K562 (cell line): ENCODE data around the gene NGRN. TPM values are rescaled to one million over a fixed set of nuclear protein-coding genes. Genes with fewer than 3 reads are reported as not detected.
A peak's percentile ranks its signal among the peaks of the same experiment; 100 is the strongest.

Source experiments
- DPF2 ChIP-seq: fragments of 450-650 bp; IDR thresholded peaks from 2 replicates; pipeline ENCODE4 v1.6.1; 2016
- EP300 ChIP-seq: IDR thresholded peaks from 2 replicates; pipeline ENCODE4 v1.6.1; 2012; ENCODE audit warnings: low read length, improper control_type of control experiment
- EP400 ChIP-seq: fragments of 450-650 bp; IDR thresholded peaks from 2 replicates; pipeline ENCODE4 v1.6.1; 2017; ENCODE audit warnings: antibody characterized with exemption, mild to moderate bottlenecking, moderate library complexity
- L3MBTL2 ChIP-seq: fragments of 450-650 bp; IDR thresholded peaks from 2 replicates; pipeline ENCODE4 v1.6.1; 2016; ENCODE audit warnings: mild to moderate bottlenecking, moderate library complexity
- MTA3 ChIP-seq: fragments of 450-650 bp; formaldehyde crosslinking; IDR thresholded peaks from 2 replicates; pipeline ENCODE4 v1.6.1; 2017; ENCODE audit warnings: mild to moderate bottlenecking, borderline replicate concordance
- MYNN ChIP-seq, 2 experiments: sonication (generic); formaldehyde crosslinking in 1 of 2; IDR thresholded peaks; 2 replicates each; pipeline versions ENCODE4 v1.5.0 to v1.6.1; 2016 to 2020; ENCODE audit warnings: antibody characterized with exemption in 1 of 2, missing genetic modification reagents in 1 of 2
- NR2C1 ChIP-seq, 2 experiments: fragments of 450-650 bp; IDR thresholded peaks; 2 replicates each; pipeline ENCODE4 v1.6.1; 2017; ENCODE audit warnings: mild to moderate bottlenecking in 2 of 2, antibody characterized with exemption in 1 of 2, inconsistent platforms in 1 of 2, missing compliant biosample characterization in 1 of 2, missing genetic modification characterization in 1 of 2
- RAD21 ChIP-seq, 2 experiments: fragments of 250-450 bp in 1 of 2; fragments of 450-650 bp in 1 of 2; sonication (Bioruptor Pico) in 1 of 2; formaldehyde crosslinking in 1 of 2; IDR thresholded peaks in 1 of 2; conservative IDR thresholded peaks in 1 of 2; 2 replicates each; pipeline versions ENCODE4 v1.4.0 to v1.8.0; 2020 to 2022; ENCODE audit warnings: mild to moderate bottlenecking in 2 of 2, moderate library complexity in 1 of 2
- RB1 ChIP-seq: fragments of 450-650 bp; IDR thresholded peaks from 2 replicates; pipeline ENCODE4 v1.6.1; 2017; ENCODE audit warnings: low read depth, mild to moderate bottlenecking
- SMC3 ChIP-seq: conservative IDR thresholded peaks from 2 replicates; pipeline ENCODE4 v1.6.1; 2011; ENCODE audit warnings: low read depth, low read length, improper control_type of control experiment; ENCODE audit not compliant: insufficient read depth
- TBL1XR1 ChIP-seq, 2 experiments: IDR thresholded peaks; 2 replicates each; pipeline ENCODE4 v1.6.1; 2012; ENCODE audit warnings: improper control_type of control experiment in 2 of 2, low read length in 2 of 2, mild to moderate bottlenecking in 1 of 2
- ZNF224 ChIP-seq: sonication (generic); formaldehyde crosslinking; IDR thresholded peaks from 2 replicates; pipeline ENCODE4 v1.8.0; 2022; ENCODE audit warnings: mild to moderate bottlenecking, missing genetic modification reagents
- ZNF395 ChIP-seq: fragments of 200-800 bp; sonication (Bioruptor generic); IDR thresholded peaks from 2 replicates; pipeline ENCODE4 v1.6.1; 2017; ENCODE audit warnings: missing genetic modification characterization, missing compliant biosample characterization
- ZNF699 ChIP-seq: fragments of 250-450 bp; sonication (Bioruptor Pico); IDR thresholded peaks from 2 replicates; pipeline ENCODE4 v1.8.0; 2021; ENCODE audit warnings: mild to moderate bottlenecking, moderate library complexity; ENCODE audit not compliant: insufficient replicate concordance
- polyA plus RNA-seq, 8 experiments: library from polyadenylated mRNA; depleted of rRNA in 4 of 8; stranded (reverse) in 5 of 8; unstranded in 3 of 8; fragments of >200 nt; fragmentation: Nextera tagmentation in 2 of 8; fragmentation: Illumina TruSeq in 1 of 8; extraction: Ambion mirVana in 2 of 8; extraction: Trizol in 1 of 8; gene quantifications; 2 replicates each; pipeline versions ENCODE4 v1.2.1 to v1.2.3, GENCODE V29; 2011 to 2014; ENCODE audit warnings: inconsistent platforms in 1 of 8, missing spikeins in 1 of 8
- total RNA-seq, 7 experiments: library from RNA; depleted of rRNA in 6 of 7; stranded (reverse); fragments of >200 nt in 6 of 7; fragmentation: Illumina TruSeq in 2 of 7; extraction: Trizol in 2 of 7; gene quantifications; 2 replicates each; pipeline versions ENCODE4 v1.2.1 to v1.2.3, GENCODE V29; 2011 to 2021; ENCODE audit warnings: low replicate concordance in 1 of 7
- TF ChIP-seq, protein P1 (sequence below), 2 experiments: fragments of 450-650 bp; formaldehyde crosslinking in 1 of 2; IDR thresholded peaks; 2 replicates each; pipeline versions ENCODE4 v1.4.0 to v1.6.1; 2014 to 2020; ENCODE audit warnings: mild to moderate bottlenecking in 2 of 2, borderline replicate concordance in 1 of 2, low read depth in 1 of 2
- TF ChIP-seq, protein P2 (sequence below), 2 experiments: fragments of 450-650 bp; conservative IDR thresholded peaks; 2 replicates each; pipeline ENCODE4 v1.6.1; 2017; ENCODE audit warnings: mild to moderate bottlenecking in 2 of 2, moderate library complexity in 2 of 2

The NGRN gene
- total and polyA plus RNA-seq, 9 of the 15 experiments (the other 6 are each of a cell fraction or from before 2014, with no cell fraction given) = 14.0 to 73.4 (median 60.0) TPM

DNA sequence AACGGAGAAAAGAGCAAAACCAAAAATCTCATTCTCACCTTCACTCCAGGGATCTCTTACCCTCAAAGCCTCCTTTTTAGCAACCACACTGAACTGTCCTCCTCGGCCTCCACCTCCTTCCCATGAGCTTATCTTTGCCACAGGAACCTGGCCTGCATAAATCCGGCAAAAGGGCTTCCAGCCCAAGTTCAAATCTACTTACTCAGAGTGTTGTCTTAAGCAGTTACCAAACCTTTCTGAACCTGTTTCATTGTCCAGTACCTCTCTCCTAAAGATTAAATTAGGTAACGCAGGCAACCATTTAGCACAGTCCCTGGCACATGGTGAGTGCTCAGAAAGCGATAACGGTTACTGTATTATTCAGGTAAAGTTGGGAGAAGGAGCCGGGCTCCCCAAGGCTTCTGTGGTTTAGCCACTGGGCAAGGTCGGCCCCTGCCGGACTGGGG, 32.5 kb upstream of the NGRN start (continued):
- TF ChIP-seq, protein P1, sequence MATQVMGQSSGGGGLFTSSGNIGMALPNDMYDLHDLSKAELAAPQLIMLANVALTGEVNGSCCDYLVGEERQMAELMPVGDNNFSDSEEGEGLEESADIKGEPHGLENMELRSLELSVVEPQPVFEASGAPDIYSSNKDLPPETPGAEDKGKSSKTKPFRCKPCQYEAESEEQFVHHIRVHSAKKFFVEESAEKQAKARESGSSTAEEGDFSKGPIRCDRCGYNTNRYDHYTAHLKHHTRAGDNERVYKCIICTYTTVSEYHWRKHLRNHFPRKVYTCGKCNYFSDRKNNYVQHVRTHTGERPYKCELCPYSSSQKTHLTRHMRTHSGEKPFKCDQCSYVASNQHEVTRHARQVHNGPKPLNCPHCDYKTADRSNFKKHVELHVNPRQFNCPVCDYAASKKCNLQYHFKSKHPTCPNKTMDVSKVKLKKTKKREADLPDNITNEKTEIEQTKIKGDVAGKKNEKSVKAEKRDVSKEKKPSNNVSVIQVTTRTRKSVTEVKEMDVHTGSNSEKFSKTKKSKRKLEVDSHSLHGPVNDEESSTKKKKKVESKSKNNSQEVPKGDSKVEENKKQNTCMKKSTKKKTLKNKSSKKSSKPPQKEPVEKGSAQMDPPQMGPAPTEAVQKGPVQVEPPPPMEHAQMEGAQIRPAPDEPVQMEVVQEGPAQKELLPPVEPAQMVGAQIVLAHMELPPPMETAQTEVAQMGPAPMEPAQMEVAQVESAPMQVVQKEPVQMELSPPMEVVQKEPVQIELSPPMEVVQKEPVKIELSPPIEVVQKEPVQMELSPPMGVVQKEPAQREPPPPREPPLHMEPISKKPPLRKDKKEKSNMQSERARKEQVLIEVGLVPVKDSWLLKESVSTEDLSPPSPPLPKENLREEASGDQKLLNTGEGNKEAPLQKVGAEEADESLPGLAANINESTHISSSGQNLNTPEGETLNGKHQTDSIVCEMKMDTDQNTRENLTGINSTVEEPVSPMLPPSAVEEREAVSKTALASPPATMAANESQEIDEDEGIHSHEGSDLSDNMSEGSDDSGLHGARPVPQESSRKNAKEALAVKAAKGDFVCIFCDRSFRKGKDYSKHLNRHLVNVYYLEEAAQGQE (IDR thresholded peaks at IDR 0.05; ENCODE audit: borderline replicate concordance) = peak; percentile 59
- TF ChIP-seq, protein P1 (CRISPR knock-in tag; IDR thresholded peaks at IDR 0.05; ENCODE audit: low read depth) = no peak
- TF ChIP-seq EP400 (0 out of 2 replicates have a peak, but pooled peaks have one; percentile 64), EP300 (no peak), TBL1XR1 (IDR thresholded peaks at IDR 0.05; ENCODE audit: low read length in 2 of 2) (no peak), DPF2 (peak; percentile 55), ZNF395 (0 out of 2 replicates have a peak, but pooled peaks have one; percentile 34), RAD21 (CRISPR knock-in tag; conservative IDR thresholded peaks at IDR 0.05 in 1 of 2, IDR thresholded peaks at IDR 0.05 in 1 of 2) (peak; percentile 55 to 60), ZNF224 (CRISPR knock-in tag) (no peak), RB1 (peak; percentile 40; the same call in 1 of the 2 replicates), L3MBTL2 (no peak; the same call in 1 of the 2 replicates), MTA3 (0 out of 2 replicates have a peak, but pooled peaks have one; percentile 19), NR2C1 (IDR thresholded peaks at IDR 0.05) (peak; percentile 66; the same call in 1 of the 2 replicates), NR2C1 (tag; IDR thresholded peaks at IDR 0.05) (no peak), ZNF699 (no peak), SMC3 (0 out of 2 replicates have a peak, but pooled peaks have one; percentile 9), MYNN (IDR thresholded peaks at IDR 0.05) (0 out of 2 replicates have a peak, but pooled peaks have one; percentile 60), MYNN (CRISPR knock-in tag; IDR thresholded peaks at IDR 0.05) (no peak)
- TF ChIP-seq, protein P2, sequence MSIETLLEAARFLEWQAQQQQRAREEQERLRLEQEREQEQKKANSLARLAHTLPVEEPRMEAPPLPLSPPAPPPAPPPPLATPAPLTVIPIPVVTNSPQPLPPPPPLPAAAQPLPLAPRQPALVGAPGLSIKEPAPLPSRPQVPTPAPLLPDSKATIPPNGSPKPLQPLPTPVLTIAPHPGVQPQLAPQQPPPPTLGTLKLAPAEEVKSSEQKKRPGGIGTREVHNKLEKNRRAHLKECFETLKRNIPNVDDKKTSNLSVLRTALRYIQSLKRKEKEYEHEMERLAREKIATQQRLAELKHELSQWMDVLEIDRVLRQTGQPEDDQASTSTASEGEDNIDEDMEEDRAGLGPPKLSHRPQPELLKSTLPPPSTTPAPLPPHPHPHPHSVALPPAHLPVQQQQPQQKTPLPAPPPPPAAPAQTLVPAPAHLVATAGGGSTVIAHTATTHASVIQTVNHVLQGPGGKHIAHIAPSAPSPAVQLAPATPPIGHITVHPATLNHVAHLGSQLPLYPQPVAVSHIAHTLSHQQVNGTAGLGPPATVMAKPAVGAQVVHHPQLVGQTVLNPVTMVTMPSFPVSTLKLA (conservative IDR thresholded peaks at IDR 0.05) = peak in 1 of 2 experiments; percentile 33; a peak in 2 of 4 replicates
